Measurements from ENCODE around the gene MESP2.

DNA sequence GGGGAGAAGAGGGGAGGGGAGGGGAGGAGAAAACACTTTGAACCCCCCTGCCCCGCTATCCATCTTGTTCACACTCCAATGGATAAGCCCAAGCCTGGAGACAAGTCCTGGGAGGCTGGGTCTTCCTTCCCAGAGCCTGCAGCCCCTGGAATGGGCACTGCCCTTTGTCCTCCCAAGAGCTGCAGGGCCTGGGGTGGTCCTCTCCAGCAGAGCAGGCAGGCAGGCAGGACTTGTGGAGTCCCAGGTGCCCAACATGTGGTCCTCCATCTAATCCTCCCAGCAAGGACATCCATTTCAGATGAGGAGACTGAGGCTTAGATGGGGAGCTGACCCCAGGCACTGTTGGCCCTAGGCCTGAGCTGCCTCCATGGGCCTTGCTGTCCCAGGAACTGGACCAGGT, 10.4 kb upstream of the MESP2 start:
- TF ChIP-seq, protein P1, sequence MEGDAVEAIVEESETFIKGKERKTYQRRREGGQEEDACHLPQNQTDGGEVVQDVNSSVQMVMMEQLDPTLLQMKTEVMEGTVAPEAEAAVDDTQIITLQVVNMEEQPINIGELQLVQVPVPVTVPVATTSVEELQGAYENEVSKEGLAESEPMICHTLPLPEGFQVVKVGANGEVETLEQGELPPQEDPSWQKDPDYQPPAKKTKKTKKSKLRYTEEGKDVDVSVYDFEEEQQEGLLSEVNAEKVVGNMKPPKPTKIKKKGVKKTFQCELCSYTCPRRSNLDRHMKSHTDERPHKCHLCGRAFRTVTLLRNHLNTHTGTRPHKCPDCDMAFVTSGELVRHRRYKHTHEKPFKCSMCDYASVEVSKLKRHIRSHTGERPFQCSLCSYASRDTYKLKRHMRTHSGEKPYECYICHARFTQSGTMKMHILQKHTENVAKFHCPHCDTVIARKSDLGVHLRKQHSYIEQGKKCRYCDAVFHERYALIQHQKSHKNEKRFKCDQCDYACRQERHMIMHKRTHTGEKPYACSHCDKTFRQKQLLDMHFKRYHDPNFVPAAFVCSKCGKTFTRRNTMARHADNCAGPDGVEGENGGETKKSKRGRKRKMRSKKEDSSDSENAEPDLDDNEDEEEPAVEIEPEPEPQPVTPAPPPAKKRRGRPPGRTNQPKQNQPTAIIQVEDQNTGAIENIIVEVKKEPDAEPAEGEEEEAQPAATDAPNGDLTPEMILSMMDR (IDR thresholded peaks at IDR 0.05): no peak
- TF ChIP-seq, protein P2, sequence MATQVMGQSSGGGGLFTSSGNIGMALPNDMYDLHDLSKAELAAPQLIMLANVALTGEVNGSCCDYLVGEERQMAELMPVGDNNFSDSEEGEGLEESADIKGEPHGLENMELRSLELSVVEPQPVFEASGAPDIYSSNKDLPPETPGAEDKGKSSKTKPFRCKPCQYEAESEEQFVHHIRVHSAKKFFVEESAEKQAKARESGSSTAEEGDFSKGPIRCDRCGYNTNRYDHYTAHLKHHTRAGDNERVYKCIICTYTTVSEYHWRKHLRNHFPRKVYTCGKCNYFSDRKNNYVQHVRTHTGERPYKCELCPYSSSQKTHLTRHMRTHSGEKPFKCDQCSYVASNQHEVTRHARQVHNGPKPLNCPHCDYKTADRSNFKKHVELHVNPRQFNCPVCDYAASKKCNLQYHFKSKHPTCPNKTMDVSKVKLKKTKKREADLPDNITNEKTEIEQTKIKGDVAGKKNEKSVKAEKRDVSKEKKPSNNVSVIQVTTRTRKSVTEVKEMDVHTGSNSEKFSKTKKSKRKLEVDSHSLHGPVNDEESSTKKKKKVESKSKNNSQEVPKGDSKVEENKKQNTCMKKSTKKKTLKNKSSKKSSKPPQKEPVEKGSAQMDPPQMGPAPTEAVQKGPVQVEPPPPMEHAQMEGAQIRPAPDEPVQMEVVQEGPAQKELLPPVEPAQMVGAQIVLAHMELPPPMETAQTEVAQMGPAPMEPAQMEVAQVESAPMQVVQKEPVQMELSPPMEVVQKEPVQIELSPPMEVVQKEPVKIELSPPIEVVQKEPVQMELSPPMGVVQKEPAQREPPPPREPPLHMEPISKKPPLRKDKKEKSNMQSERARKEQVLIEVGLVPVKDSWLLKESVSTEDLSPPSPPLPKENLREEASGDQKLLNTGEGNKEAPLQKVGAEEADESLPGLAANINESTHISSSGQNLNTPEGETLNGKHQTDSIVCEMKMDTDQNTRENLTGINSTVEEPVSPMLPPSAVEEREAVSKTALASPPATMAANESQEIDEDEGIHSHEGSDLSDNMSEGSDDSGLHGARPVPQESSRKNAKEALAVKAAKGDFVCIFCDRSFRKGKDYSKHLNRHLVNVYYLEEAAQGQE (IDR thresholded peaks at IDR 0.05; ENCODE audit: insufficient read depth in 1 of 2, low read depth in 2 of 2, low read length in 1 of 2): no peak
